Stimulated activated CD8-positive, alpha-beta memory T cell treated with anti-CD3 and anti-CD28 coated beads, Interleukin-15, amount 100 ng/mL, for 48 hours (primary cell): ENCODE results near the gene VTI1A.
"Not testable (repeated sequence)": the region's sequence is repeated elsewhere in the genome, so short reads cannot be mapped to it uniquely, and the experiment has no call there.

Experiments used
- DNase-seq, 2 donors: peaks; one replicate each; pipeline ENCODE4 v3.0.0-alpha.2; 2020; ENCODE audit warnings: low read depth in 2 of 2

Gene VTI1A

DNA sequence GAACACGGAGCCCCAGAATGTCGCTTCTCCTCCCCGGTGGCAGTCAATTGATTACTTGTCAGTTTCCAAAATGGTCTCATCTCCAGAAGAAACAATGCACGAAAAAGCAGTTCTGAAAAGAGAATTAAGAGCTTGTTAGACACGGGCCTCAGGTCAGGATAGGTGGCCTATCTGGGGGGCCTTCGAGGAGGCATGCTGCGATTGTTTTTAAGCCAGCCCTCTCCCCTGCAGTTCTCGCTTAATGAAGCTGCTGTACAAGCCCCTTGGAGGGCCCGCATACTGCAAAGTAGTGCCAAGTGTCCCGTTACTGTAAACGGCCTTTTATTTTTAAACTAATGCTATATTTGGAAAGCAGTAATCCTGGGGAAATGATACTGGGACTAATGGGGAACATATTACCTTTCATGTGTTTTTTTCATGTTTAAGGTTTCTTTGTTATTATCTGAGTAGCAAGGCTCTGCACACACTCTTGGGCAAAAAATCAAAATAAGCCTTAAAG, 388.3 kb downstream of the VTI1A start:
- DNase-seq: no peak

DNA sequence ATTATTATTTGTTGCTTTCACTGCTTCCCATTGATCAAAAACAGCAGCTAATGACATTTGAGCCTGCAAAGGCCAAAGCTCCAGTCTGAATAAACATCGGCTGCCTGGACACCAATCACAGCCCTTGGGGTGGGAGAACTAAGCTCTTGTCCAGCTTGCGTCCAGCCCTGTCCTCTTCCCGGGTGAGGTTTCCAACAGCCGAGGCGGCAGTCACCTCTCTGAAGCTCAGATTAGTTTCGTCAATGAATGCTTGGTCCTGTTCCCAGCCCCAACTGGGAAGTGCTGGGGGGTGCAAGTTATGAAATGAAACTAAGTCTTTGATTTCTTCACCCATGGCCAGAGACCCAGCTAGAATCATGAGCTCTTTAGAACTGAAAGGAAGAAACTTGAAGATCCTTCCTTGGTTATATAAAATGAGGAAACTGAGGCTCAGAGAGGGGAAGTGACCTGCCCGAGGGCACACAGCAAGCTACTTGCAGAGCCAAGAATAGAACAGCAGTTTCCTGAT, 389.0 kb downstream of the VTI1A start:
- no peak for DNase-seq

DNA sequence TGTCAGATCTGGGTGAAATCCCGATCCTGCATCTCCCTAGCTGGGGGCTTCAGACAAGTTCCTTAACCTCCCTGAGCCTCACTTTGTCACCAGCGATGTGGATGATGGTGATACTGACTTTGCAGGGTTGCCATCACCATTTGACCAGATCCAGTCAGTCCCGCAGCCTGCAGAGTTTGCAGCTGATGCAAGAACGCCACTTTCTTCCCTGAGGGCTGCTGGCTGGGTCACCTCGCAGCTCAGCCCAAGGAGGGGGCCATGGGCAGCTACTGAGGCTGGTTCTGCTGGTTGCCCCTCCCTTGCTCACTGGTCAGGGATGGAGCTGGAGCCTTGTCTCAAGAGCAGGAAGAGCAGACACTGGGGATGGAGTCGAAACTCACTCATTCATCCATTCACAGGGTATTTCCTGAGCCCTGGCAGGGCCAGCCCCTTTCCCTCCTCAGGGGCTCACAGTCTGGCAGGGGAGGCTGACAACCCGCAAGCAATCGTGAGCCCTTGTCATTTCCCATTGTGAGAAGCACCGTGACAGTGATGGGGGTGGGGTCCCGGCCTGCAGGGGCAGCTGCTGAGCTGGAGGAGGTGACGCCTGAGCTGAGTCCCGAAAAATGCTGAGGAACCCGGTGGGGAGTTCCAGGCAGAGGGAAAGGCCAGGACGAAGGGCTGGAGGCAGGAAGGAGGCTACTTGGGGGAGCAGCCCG, 391.9 kb downstream of the VTI1A start:
- no peak for DNase-seq

DNA sequence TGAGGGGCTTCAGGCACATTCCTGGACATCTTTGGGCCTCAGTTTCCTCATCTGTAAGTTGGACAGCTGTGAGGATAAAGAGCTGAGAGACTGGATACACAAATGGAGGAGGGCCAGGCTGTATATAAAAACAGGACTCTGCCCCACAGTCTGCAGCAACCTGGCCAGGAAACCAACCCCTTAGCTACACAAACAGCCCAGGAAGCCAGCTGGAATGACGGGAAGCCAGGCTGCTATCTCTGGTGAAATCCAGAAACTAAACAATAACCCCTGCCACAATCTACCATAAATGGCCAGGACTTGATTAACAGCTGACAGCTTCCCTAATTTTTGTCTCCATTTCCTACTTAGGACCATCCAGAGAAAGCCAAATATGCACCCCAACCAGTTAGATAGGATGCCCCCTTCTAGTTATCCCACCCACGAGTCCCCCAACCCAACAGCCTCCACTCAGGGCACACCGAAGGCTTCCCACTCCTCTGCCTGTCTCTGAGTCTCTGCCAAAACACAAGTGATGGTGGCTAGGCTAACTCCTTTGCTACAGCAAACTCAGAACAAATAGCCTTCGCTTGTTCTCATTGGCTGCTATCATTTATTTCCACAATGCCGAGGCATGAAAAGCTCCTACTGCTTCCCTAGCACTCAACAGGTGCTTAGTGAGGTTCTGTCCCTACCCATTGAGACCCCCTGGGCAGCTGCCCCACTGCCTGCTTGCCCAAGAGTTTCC, 393.1 kb downstream of the VTI1A start:
- no peak for DNase-seq

DNA sequence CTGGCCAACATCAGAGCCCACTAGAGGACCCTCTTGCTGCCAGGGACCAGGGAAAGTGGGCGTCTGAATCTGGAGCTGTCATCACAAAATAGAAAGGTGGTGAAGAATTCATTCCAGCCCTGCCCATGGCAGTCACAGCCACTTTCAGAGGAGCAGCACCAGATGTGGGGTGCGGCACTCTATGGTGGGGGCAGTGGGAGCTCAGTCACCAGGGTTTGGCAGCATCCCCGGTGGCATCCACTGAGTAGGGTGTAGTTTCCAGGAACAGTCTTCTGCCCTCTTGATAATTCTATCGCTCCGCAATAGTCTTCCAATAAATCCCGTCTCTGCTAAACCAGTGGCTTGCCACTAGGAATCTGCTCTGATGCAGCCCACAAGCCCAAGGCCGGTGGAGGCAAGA, 394.5 kb downstream of the VTI1A start:
- DNase-seq: no peak

DNA sequence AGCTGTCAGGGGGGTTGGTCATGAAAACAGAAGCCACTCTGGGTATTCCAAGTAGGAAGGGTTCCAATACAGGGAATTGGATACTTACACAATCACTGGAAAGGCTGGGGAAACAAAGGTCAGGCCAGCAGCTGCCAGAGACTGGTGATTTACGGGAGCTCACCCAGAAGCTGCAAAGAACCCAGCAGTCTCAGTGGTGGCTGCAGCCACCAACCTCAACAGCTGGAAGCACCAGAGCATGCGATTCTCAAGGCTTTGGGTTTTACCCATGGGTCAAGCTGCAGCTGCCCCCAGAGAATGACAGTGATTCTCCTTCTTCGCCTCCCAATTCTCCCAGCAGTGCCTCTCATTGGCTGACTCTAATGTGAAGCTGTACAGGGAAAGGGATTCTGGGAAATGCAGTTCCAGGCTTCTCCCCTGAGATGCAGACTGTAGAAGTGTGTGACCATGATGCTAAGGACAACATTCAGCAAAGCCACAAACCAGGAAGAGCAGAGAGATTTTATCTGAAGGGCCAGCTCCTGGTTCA, 395.9 kb downstream of the VTI1A start:
- DNase-seq: no peak

DNA sequence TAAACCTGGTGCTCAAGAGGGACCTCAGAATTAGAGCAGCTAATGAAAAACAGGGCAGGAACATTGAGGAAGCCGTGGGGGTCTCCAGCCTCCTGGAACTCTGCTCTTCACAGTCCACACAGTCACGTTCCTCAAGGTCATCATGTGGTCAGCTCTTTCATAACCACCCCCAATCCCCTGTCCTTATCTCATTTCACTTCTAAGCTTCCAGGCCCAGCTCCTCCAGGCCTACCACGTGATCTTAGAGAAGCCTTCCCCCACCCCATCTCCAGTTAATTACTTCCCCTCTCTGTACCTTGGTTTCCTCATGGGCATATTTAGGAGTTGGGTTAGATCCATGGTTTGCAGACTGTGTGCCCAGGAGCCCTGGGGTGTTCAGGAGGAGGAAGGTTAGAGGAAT, 396.6 kb downstream of the VTI1A start:
- DNase-seq: no peak

DNA sequence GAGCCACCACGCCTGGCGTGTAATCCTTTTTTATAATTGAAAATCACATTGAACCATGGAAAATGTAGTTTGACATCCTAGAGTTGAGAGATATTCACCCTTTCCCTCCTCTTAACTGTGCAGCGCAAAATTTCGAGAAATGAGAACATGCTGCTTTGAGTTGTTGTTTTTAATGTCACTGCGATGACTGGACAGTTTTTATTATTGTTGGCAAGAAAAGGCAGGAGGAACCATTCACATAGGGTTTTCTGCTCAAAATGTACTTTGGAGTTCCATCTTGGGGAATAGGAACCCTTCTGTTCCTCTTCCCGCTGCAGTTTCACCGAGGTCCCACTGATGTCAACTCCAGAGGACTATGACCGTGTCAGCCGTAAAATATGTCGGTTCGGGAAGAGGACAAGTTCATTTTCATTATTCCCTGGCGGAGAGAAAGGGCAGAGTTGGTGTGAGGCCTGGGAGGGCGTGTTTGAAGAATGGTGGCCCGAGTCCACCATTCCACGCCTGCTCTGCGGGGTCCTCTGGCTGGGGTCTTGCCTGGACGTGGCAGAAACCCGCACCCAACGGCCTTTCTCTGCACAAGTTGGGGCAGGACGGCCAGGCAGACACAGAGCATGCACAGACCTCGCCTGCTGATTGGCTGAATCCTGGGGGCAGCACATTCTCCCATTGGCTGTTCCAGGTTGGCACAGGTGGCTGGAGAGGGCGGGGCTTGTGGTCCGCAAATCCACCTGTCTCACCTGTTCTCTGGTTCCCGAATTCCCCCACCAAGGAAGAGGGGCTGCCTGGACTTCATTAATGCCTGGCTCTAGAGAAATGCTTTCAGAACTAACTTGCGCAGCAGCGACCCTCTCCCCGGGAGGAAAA, 397.9 kb downstream of the VTI1A start:
- no peak for DNase-seq

DNA sequence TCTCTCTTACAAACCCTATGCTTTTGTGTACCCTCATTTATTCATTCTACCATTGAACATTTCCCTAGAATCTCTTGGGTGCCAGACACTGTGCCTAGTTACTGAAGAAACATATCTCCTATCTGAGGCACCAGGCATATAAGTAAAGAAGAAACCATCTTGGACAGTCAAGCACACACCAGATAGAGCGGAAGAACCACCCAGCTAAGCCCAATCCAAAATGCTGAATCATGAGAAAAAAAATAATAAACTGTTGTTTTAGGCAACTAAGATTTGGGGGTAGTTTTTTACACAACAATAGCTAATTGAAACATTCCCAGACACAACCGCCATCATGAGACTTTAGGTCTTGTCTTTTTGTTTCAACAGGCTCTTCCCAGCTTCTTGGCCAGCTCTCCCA, 400.8 kb downstream of the VTI1A start:
- DNase-seq: no peak

DNA sequence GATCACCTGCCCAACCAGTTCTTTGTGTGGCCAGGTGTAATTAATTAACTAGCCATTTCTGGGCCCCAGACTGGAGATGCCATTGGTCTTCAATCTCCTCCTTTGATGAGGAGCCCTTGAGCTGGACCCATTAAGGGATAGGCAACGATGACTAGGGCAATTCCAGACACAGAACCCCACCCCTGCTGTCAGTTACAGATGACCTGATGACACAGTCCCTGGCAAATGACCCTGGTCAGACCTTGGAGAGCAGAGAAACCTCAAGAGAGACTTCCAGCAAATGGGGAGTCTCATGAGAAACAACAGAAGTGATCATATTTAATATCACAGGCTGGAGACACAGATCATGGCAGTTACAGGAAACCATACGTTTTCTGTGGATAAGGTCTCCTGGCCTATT, 401.2 kb downstream of the VTI1A start:
- no peak for DNase-seq

DNA sequence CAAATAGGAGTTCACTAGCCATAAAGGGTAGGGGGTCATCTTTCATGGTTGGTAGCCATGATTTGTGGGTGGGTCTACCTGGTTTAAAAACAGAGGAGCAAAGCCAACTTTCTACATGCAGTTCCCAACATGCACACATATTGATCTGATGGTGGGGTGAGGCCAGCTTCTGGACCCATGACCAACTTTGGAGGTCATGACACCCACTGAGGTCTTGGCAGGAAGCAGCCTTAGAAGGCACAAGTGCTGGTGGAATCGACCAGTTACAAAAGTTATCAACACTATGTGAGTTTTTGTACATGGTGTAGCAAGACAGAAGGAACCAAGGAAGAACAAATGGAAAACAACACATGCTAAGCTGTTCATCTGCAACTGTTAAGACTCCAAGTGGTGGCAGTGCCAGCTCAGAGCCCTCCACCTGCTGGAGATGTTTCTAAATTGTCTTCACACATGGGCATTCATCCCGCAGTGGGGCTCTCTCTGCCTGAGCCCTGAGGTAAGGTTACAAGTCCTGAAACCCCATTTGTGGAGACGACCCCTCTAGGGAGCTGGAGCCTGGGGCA, 401.9 kb downstream of the VTI1A start:
- no peak for DNase-seq

DNA sequence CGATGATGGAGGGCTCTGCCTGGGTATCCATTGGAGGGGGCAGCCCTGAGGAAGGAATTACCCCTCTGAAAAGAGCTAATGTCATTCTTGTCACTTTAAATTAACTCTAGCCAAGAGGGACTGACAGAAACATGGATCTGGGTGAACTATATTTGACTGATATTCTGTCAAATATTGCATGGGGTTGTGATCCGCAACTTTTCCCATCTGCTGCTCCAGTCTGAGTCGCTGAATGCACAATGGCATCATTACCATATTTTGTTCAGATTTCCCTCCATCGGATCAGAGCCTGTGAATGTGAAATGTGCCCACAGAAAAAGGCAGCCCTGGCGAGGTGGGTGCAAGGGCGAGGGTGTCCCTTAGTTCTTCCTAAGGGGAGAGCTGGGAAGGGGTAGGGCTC, 402.5 kb downstream of the VTI1A start:
- no peak for DNase-seq

DNA sequence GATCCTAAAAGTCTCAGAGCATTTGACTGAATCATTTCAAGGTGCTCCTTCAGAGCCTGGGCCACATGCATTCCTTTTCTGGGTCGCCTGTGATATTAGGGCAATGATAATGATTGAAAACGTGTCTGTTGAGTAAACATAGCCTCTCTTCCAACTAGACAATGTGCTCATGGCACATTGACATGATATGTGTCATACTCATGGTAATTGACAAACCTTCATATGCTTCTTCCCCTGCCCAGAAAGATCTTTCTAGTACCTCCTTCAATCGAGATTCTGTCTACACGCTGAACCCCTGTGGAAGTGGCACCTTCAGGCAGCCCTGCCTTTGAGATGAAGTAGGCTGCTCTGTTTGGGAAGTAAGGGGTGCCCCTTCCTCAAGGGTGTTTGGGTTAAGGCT, 404.2 kb downstream of the VTI1A start:
- no peak for DNase-seq

DNA sequence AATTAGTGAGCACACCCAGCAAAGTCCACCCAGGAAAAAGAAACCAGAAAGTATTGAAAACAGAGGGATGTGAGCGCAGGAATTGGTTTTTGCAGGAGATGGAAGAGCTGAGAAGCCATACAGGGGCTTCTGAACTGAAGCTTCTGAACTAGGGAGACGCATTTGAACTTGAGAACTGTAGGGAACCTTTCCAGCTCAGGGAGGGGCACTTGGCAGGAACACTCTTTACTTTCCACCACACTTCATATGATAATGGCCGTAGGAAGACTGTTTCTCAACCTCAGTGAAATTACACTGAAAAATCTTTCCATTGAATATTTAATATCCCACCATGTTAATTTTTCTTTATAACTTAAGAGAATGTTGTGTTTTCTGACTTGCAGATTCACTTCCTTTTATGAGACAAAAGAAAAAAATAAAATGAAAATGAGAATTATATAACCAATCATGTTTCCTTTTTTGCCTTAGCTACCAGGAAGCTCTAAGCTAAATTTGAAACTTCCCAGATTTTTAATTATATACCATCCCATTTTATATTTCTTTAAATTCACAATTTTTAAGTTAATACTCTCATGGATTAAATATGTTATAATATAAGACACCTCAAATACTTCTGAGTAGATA, 404.7 kb downstream of the VTI1A start:
- DNase-seq: no peak

DNA sequence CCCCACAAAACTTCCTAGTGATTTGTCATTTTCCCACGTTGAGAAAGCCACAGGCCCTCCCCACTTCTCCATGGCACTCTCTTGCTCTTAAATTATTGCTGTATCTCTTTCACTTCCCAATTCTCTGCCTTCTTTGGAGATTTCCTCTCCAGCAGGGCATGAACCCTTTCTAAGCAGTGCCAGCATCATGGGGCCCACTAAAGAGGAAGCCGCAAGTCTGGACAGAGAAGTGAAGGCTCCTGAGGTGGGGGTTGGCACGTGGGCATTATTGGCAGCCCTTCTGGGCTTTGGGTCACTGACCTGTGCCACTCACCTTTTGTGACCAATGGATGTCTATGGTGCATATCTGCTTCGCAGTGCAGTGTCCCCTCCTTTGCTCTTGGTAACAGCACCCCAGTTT, 405.3 kb downstream of the VTI1A start:
- DNase-seq: no peak

DNA sequence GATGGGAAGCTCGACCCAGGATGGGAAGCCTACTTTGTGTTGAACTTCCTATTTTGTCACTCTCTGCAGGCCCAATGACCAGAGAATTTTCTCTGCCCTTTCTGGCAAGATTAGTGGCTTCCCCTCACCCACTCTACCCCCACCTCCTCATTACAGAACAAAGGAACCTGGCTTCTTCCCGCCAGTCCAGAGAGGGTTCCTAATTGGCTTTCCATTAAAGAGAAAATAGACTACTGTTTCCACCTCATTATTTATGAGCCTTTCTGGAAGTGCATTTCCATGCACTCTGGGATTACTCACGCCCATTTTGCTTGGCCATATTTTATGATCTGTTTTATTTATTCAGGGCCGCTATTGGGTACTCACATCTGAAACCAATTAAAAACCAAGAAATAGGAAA, 408.1 kb downstream of the VTI1A start:
- DNase-seq: no peak

DNA sequence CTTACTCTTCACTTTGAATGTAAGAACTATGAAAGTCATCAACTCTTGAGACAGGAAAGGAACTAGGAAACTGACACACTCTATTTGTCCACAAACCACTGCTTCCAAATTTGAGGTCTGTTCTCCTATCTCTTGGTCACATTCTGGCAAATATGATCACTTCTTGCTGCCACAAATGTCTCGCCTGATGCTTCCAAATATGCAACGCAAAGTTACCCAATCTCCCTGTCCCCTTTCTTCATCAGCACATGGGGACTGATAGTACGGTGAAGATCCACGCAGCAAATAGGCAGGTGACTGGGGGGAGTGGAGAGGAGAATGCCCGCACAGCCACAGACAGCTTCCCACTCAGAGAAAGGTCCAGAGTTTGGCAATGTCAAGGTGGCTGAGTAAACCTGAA, 410.5 kb downstream of the VTI1A start:
- no peak for DNase-seq

DNA sequence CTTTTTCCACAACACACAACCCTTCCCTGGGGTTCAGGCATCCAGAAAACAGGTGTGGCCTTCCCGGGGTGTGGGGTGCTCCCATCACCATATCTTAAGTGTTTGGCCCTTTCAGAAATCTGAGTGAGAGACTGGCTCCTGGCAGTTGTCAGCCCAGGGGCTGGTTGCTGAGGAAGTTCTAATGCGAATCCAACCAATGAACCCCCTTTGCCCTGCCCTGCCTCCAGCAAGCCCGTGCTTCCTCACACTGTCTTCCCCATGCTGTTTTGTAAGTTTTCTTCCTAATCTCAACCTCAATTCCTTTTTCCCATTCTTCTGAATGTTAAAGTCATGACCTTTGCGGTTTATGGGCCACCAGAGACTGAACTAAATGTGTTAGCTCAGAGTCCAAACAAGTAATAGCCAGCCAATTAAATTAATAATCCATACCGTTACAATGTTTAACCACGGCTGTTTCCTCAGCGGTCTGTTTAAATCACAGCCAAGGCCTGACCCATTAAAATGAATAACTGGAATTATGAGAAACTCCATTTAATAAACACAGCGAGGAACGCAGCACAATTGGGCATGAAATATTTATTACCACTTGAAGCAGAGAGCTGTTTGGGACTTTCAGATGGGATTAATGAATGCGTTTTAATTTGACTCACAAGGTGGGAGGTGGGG, 412.1 kb downstream of the VTI1A start:
- DNase-seq: no peak

DNA sequence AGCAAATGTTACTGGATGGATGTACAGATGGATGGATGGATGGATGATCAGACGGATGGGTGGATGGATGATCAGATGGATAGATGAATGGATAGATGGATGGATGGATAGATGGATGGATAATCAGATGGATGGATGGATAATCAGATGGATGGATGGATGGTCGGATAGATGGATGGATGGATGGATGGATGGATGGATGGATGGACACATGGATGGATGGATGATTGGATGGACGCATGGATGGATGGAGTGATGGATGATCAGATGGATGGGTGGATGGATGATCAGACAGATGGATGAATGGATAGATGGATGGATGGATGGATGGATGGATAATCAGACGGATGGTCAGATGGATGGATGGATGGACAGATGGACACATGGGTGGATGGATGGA, 412.8 kb downstream of the VTI1A start:
- no peak for DNase-seq

DNA sequence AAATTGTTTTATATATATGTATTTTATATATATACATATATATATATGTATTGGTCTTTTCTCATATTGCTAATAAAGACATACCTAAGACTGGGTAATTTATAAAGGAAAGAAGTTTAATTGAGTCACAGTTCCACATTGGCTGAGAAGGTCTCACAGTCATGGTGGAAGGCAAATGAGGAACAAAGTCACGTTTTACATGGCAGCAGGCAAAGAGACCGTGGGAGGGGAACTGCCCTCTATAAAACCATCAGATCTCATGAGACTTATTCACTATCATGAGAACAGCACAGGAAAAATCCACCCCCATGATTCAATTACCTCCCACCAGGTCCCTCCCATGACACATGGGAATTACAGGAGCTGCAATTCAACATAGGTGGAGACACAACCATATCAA, 416.4 kb downstream of the VTI1A start:
- not testable (repeated sequence) for DNase-seq
